Activated T-cell treated with anti-CD3 and anti-CD28 coated beads, Interleukin-2, amount 50 U/mL, for 72 hours (primary cell): Measurements from ENCODE around the gene TRIML1. TPM values are rescaled to one million over a fixed set of nuclear protein-coding genes. Genes with fewer than 3 reads are reported as not detected.

Experiments
- total RNA-seq, 2 donors: library from RNA; stranded (reverse); gene quantifications; one replicate each; pipeline ENCODE4 v1.2.3, GENCODE V29; 2022

The TRIML1 gene
- total RNA-seq, 2 donors from 2014 or later, result not detected

Other genes starting within 250 kb of the TRIML1 start
- not detected for gene ZFP42, start 143.7 kb upstream of the TRIML1 start, total RNA-seq
- not detected for gene TRIML2, start 29.8 kb upstream of the TRIML1 start, total RNA-seq